Measurements from ENCODE around the gene FBXL17. TPM values are rescaled to one million over a fixed set of nuclear protein-coding genes. Genes with fewer than 3 reads are reported as not detected.

Gene FBXL17
- polyA plus RNA-seq, 2 of the 4 experiments (the other 2 are of a cell fraction) = 8.7 to 9.1 TPM

DNA sequence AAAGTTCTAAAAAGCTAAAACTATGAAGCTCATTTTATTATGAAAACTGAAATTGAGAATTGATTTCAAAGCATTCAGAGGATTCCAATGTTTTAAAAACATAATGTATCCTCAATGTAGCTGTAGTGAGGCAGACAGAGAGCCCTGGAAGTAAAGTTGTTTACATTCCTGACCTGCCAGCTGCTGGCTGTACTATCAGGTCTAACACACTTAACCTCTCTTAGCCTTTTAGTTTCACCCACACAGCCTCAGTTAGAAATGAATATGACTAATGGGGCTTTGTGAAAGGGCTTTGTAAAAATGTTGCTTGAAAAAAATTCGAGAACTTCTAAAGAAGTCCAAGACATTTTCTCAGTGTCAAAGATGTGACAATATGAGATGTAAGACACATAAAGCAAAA is 122.6 kb downstream of the FBXL17 start:
- Histone ChIP-seq H3K4me3 (no peak overlapping the region), H3K9me3 (no peaks in the 10 kb centered on the region), H3K4me1 (no peaks in the 10 kb centered on the region), H3K4me2 (no peak overlapping the region), H3K27ac (no peak overlapping the region)
- FAIRE-seq (no peak), DNase-seq (ENCODE audit: low read depth in 1 of 2, low spot score in 1 of 2) (no peak), ATAC-seq (no peak)
- 19% methylated on average over 1 of the region's 1 CpG for WGBS (ENCODE audit: missing lambda C conversion rate)
- ChIA-PET POLR2A (no interaction called here), CTCF (interaction anchor here (1.2 to 4.8 kb wide), 11 partner anchors 9 to 118 kb away, joined by 3 to 59 read pairs (median 8); no protein-coding TSS in a partner anchor)
- TF ChIP-seq CBX8 (IDR thresholded peaks at IDR 0.05) (no peak), TP53 (CRISPR knock-in tag; IDR thresholded peaks at IDR 0.05) (no peak), NR3C1 (IDR thresholded peaks at IDR 0.05) (no peak), RNF2 (IDR thresholded peaks at IDR 0.05; ENCODE audit: borderline replicate concordance, low read depth) (no peak), CHD4 (IDR thresholded peaks at IDR 0.05; ENCODE audit: borderline replicate concordance) (no peak), CEBPB (IDR thresholded peaks at IDR 0.05) (no peak), FOXS1 (CRISPR knock-in tag; IDR thresholded peaks at IDR 0.05) (no peak), RCOR1 (IDR thresholded peaks at IDR 0.05; ENCODE audit: low read depth, low read length) (no peak)
- TF ChIP-seq, protein P1, sequence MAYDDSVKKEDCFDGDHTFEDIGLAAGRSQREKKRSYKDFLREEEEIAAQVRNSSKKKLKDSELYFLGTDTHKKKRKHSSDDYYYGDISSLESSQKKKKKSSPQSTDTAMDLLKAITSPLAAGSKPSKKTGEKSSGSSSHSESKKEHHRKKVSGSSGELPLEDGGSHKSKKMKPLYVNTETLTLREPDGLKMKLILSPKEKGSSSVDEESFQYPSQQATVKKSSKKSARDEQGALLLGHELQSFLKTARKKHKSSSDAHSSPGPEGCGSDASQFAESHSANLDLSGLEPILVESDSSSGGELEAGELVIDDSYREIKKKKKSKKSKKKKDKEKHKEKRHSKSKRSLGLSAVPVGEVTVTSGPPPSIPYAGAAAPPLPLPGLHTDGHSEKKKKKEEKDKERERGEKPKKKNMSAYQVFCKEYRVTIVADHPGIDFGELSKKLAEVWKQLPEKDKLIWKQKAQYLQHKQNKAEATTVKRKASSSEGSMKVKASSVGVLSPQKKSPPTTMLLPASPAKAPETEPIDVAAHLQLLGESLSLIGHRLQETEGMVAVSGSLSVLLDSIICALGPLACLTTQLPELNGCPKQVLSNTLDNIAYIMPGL (CRISPR knock-in tag; IDR thresholded peaks at IDR 0.05; ENCODE audit: borderline replicate concordance) = no peak
- TF ChIP-seq, protein P2, sequence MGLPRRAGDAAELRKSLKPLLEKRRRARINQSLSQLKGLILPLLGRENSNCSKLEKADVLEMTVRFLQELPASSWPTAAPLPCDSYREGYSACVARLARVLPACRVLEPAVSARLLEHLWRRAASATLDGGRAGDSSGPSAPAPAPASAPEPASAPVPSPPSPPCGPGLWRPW (IDR thresholded peaks at IDR 0.05) = no peak
- TF ChIP-seq, protein P3, sequence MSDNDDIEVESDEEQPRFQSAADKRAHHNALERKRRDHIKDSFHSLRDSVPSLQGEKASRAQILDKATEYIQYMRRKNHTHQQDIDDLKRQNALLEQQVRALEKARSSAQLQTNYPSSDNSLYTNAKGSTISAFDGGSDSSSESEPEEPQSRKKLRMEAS (IDR thresholded peaks at IDR 0.05) = no peak
- TF ChIP-seq, protein P4, sequence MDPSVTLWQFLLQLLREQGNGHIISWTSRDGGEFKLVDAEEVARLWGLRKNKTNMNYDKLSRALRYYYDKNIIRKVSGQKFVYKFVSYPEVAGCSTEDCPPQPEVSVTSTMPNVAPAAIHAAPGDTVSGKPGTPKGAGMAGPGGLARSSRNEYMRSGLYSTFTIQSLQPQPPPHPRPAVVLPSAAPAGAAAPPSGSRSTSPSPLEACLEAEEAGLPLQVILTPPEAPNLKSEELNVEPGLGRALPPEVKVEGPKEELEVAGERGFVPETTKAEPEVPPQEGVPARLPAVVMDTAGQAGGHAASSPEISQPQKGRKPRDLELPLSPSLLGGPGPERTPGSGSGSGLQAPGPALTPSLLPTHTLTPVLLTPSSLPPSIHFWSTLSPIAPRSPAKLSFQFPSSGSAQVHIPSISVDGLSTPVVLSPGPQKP (IDR thresholded peaks at IDR 0.05; ENCODE audit: low read depth, low read length) = no peak

DNA sequence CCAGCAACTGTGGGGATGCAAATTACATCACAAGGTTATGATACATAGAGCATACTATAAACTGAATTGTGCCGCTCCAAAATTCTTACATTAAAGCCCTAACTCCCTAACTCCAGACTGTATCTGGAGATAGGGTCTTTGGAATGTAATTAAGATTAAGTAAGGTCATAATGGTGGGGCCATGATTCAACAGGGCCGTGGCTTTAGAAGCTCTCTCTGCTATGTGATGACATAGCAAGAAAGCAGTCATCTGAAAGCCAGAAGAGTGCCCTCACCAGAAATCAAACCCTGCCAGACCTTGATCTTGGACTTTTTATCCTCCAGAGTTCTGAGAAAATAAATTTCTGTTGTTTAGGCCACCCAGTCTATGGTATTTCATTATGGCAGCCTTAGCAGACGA is 123.9 kb downstream of the FBXL17 start:
- ChIA-PET POLR2A (no interaction called here), CTCF (interaction anchor here (4.8 kb wide), 1 partner anchor 86 kb away, joined by 59 read pairs; no protein-coding TSS in a partner anchor)
- ATAC-seq = no peak
- 83% methylated on average over 3 of the region's 3 CpGs for WGBS (ENCODE audit: missing lambda C conversion rate)
- H3K9me3 ChIP-seq = no peaks in the 10 kb centered on the region
- FAIRE-seq = no peak
- no peak for DNase-seq (ENCODE audit: low read depth in 1 of 2, low spot score in 1 of 2)
- TF ChIP-seq HEYL (CRISPR knock-in tag; IDR thresholded peaks at IDR 0.05) = no peak
- TF ChIP-seq JUNB (IDR thresholded peaks at IDR 0.05) = no peak
- TF ChIP-seq, protein P5, sequence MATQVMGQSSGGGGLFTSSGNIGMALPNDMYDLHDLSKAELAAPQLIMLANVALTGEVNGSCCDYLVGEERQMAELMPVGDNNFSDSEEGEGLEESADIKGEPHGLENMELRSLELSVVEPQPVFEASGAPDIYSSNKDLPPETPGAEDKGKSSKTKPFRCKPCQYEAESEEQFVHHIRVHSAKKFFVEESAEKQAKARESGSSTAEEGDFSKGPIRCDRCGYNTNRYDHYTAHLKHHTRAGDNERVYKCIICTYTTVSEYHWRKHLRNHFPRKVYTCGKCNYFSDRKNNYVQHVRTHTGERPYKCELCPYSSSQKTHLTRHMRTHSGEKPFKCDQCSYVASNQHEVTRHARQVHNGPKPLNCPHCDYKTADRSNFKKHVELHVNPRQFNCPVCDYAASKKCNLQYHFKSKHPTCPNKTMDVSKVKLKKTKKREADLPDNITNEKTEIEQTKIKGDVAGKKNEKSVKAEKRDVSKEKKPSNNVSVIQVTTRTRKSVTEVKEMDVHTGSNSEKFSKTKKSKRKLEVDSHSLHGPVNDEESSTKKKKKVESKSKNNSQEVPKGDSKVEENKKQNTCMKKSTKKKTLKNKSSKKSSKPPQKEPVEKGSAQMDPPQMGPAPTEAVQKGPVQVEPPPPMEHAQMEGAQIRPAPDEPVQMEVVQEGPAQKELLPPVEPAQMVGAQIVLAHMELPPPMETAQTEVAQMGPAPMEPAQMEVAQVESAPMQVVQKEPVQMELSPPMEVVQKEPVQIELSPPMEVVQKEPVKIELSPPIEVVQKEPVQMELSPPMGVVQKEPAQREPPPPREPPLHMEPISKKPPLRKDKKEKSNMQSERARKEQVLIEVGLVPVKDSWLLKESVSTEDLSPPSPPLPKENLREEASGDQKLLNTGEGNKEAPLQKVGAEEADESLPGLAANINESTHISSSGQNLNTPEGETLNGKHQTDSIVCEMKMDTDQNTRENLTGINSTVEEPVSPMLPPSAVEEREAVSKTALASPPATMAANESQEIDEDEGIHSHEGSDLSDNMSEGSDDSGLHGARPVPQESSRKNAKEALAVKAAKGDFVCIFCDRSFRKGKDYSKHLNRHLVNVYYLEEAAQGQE (IDR thresholded peaks at IDR 0.05) = no peak
- TF ChIP-seq RNF2 (IDR thresholded peaks at IDR 0.05; ENCODE audit: borderline replicate concordance, low read depth) = no peak
- TF ChIP-seq HOXA7 (CRISPR knock-in tag; IDR thresholded peaks at IDR 0.05) = no peak
- no peak for TF ChIP-seq HOXB5 (CRISPR knock-in tag; IDR thresholded peaks at IDR 0.05)
- no peak for TF ChIP-seq SREBF2 (IDR thresholded peaks at IDR 0.05)
- TF ChIP-seq, protein P6, sequence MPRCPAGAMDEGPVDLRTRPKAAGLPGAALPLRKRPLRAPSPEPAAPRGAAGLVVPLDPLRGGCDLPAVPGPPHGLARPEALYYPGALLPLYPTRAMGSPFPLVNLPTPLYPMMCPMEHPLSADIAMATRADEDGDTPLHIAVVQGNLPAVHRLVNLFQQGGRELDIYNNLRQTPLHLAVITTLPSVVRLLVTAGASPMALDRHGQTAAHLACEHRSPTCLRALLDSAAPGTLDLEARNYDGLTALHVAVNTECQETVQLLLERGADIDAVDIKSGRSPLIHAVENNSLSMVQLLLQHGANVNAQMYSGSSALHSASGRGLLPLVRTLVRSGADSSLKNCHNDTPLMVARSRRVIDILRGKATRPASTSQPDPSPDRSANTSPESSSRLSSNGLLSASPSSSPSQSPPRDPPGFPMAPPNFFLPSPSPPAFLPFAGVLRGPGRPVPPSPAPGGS (IDR thresholded peaks at IDR 0.05) = no peak
- no peak for TF ChIP-seq ZSCAN20 (CRISPR knock-in tag; IDR thresholded peaks at IDR 0.05)
- TF ChIP-seq JUN (IDR thresholded peaks at IDR 0.05) = no peak
- TF ChIP-seq CBX8 (IDR thresholded peaks at IDR 0.05) = no peak
- TF ChIP-seq RFX5 (IDR thresholded peaks at IDR 0.05) = no peak
- no peak for TF ChIP-seq CEBPB (IDR thresholded peaks at IDR 0.05)
- TF ChIP-seq NFE2L2 (conservative IDR thresholded peaks at IDR 0.05; ENCODE audit: low read length) = no peak
- TF ChIP-seq MYC (IDR thresholded peaks at IDR 0.05; ENCODE audit: borderline replicate concordance, low read length) = no peak
- H3K4me3 ChIP-seq = no peak overlapping the region
- no peak overlapping the region for H3K4me2 ChIP-seq
- no peaks in the 10 kb centered on the region for H3K4me1 ChIP-seq
- H3K27ac ChIP-seq = no peak overlapping the region

Data from A549 (cell line).